ENCODE measurements around the gene ATP1A2.
A peak's percentile ranks its signal among the peaks of the same experiment; 100 is the strongest.

The ATP1A2 gene

GRCh38 chr1:160094806-160095205, 20.8 kb upstream of the ATP1A2 start:
- no peaks in the 10 kb centered on the region for H3K9me3 ChIP-seq (ENCODE audit: control insufficient read depth in 2 of 2, low read length in 2 of 2)
- H3K4me1 ChIP-seq (ENCODE audit: control insufficient read depth, insufficient read depth, low read length) = peaks cover 33% of the 10 kb centered on the region
- H3K9ac ChIP-seq (ENCODE audit: low read length in 2 of 2) = no peak overlapping the region
- peaks cover 24 to 42% of the 10 kb centered on the region in 2 donors for H3K36me3 ChIP-seq (ENCODE audit: control insufficient read depth in 2 of 2, insufficient read depth in 2 of 2, low read length in 2 of 2)
- H3K27me3 ChIP-seq (ENCODE audit: control insufficient read depth in 1 of 2, insufficient read depth in 2 of 2, low read length in 2 of 2) = no peaks in the 10 kb centered on the region
- no peak overlapping the region for H3K4me3 ChIP-seq (ENCODE audit: low read length in 2 of 2)
- no peak overlapping the region for H3K27ac ChIP-seq (ENCODE audit: low read length)

- Histone ChIP-seq H3K9ac (ENCODE audit: low read length in 2 of 2) (peak overlapping the region in 1 of 2 donors; percentile 29), H3K27me3 (ENCODE audit: control insufficient read depth in 1 of 2, insufficient read depth in 2 of 2, low read length in 2 of 2) (no peaks in the 10 kb centered on the region), H3K9me3 (ENCODE audit: control insufficient read depth in 2 of 2, low read length in 2 of 2) (no peaks in the 10 kb centered on the region), H3K4me1 (ENCODE audit: control insufficient read depth, insufficient read depth, low read length) (peaks cover 33% of the 10 kb centered on the region), H3K27ac (ENCODE audit: low read length) (no peak overlapping the region), H3K36me3 (ENCODE audit: control insufficient read depth in 2 of 2, insufficient read depth in 2 of 2, low read length in 2 of 2) (peaks cover 20 to 35% of the 10 kb centered on the region in 2 donors), H3K4me3 (ENCODE audit: low read length in 2 of 2) (no peak overlapping the region)
Measured at GRCh38 chr1:160095382-160096105, 20.0 kb upstream of the ATP1A2 start.

DNA sequence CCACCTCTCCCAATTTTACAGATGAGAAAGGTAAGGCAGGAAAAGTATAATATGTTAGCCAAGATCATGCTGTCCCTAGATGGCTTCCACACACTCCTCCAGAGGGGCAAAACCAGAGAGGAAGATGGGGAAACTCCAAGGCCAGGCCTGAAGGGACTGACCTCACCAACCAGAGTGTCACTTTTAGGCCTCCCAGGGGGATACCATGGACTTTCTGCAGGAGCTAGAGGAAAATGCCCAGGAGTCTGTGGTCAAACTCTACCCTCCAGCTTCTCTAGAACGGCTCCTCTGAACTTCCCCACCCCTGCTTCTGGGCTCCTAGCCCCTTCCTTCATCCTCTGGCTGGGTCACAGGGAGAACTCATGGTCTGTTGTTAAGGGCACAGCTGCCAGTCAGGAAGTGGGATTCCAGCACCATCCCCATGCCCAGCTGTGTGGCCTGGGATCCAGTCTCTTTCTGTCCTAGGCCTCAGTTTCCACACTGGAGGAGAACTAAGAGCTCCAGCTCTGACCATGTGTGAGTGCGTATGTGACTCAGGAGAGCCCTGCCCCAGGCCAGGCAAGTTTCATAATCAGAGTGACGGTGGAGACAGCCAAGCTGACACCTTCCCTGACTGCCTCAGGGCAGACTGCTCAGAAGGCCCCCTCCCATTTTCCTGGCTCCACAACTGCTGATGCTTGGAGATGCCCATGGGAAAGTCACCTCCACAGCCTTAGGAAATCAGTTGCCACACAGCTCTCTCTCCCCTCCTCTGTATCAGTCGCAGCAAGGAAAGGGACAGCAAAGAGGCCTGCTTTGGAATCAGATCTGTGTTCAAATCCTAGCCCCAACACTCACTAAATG, 19.1 kb upstream of the ATP1A2 start:
- no peaks in the 10 kb centered on the region for H3K27me3 ChIP-seq (ENCODE audit: control insufficient read depth in 1 of 2, insufficient read depth in 2 of 2, low read length in 2 of 2)
- H3K27ac ChIP-seq (ENCODE audit: low read length) = no peak overlapping the region
- H3K4me1 ChIP-seq (ENCODE audit: control insufficient read depth, insufficient read depth, low read length) = peaks cover 42% of the 10 kb centered on the region
- H3K36me3 ChIP-seq (ENCODE audit: control insufficient read depth in 2 of 2, insufficient read depth in 2 of 2, low read length in 2 of 2) = peaks cover 18 to 30% of the 10 kb centered on the region in 2 donors
- peak overlapping the region in 1 of 2 donors; percentile 83 for H3K4me3 ChIP-seq (ENCODE audit: low read length in 2 of 2)
- peak overlapping the region; percentile 76 to 78 for H3K9ac ChIP-seq (ENCODE audit: low read length in 2 of 2)
- no peaks in the 10 kb centered on the region for H3K9me3 ChIP-seq (ENCODE audit: control insufficient read depth in 2 of 2, low read length in 2 of 2)

- Histone ChIP-seq H3K9me3 (ENCODE audit: control insufficient read depth in 2 of 2, low read length in 2 of 2) (no peaks in the 10 kb centered on the region), H3K9ac (ENCODE audit: low read length in 2 of 2) (peak overlapping the region; percentile 76 to 78), H3K4me1 (ENCODE audit: control insufficient read depth, insufficient read depth, low read length) (peaks cover 50% of the 10 kb centered on the region), H3K36me3 (ENCODE audit: control insufficient read depth in 2 of 2, insufficient read depth in 2 of 2, low read length in 2 of 2) (peaks cover 12 to 22% of the 10 kb centered on the region in 2 donors), H3K4me3 (ENCODE audit: low read length in 2 of 2) (peak overlapping the region; percentile 68 to 83), H3K27me3 (ENCODE audit: control insufficient read depth in 1 of 2, insufficient read depth in 2 of 2, low read length in 2 of 2) (no peaks in the 10 kb centered on the region), H3K27ac (ENCODE audit: low read length) (no peak overlapping the region)
Measured at GRCh38 chr1:160097151-160097910, 18.2 kb upstream of the ATP1A2 start.

DNA sequence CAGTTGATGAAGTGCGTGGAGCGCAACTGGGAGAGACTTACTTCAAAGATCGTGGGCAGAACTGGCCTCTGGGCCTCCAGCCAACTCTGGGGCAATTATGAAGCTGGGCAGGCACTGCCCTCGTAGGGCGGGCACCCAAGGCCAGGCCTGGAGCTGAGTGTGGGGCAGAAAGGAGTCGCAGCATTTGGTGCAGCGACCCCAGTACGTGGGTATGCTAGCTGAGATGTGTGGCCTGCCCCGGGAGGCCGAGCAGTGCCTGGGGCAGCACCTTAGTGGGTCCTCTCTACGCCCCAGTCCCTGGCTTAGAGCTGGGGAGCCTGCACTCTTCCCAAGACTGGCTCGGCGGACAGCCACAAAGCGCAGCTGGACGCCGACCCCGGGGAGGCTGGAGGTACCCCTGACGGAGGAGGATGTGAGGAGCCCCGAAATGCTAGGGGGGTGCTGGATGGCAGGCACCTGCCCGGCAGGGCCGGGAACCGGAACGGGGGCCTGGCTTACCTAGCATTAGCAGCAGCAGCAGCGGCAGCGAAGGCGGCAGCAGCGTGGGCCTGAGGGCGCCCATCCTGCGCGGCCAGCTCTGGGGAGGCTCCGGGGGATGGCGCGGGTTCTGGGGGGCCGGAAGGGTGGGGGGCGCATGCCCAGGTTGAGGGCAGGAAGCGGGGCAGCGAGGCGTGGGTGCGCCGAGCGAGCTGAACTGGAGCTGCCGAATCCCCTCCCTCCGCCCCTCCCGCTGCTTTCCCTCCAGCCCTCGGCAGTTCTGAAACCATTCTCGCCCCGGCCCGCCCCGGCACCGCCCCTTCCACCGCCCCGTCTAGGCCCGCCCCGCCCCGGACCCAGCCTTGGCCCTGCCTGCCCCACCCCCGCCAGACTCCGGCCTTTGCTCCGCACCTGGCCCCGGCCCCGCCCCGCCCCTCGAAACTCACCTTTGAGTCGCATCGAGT, 17.4 kb upstream of the ATP1A2 start, which contains the start of gene IGSF8:
IGSF8 (minus strand) TSS at position 709 of the 941 bp plus-strand sequence; CDS start at position 562, 147 bp downstream.
- Histone ChIP-seq H3K27me3 (ENCODE audit: control insufficient read depth in 1 of 2, insufficient read depth in 2 of 2, low read length in 2 of 2) (no peaks in the 10 kb centered on the region), H3K27ac (ENCODE audit: low read length) (peak within 1 kb of the TSS; percentile 98), H3K9ac (ENCODE audit: low read length in 2 of 2) (peak within 1 kb of the TSS; percentile 78 to 95), H3K4me3 (ENCODE audit: low read length in 2 of 2) (peak within 1 kb of the TSS; percentile 68 to 83), H3K36me3 (ENCODE audit: control insufficient read depth in 2 of 2, insufficient read depth in 2 of 2, low read length in 2 of 2) (peaks cover 12 to 15% of the 10 kb centered on the region in 2 donors), H3K9me3 (ENCODE audit: control insufficient read depth in 2 of 2, low read length in 2 of 2) (no peaks in the 10 kb centered on the region), H3K4me1 (ENCODE audit: control insufficient read depth, insufficient read depth, low read length) (peaks cover 59% of the 10 kb centered on the region)

GRCh38 chr1:160098852-160099561, 16.6 kb upstream of the ATP1A2 start:
- Histone ChIP-seq H3K9me3 (ENCODE audit: control insufficient read depth in 2 of 2, low read length in 2 of 2) (no peaks in the 10 kb centered on the region), H3K27ac (ENCODE audit: low read length) (peak overlapping the region; percentile 98), H3K9ac (ENCODE audit: low read length in 2 of 2) (peak overlapping the region; percentile 67 to 95), H3K4me1 (ENCODE audit: control insufficient read depth, insufficient read depth, low read length) (peaks cover 61% of the 10 kb centered on the region), H3K27me3 (ENCODE audit: control insufficient read depth in 1 of 2, insufficient read depth in 2 of 2, low read length in 2 of 2) (no peaks in the 10 kb centered on the region), H3K36me3 (ENCODE audit: control insufficient read depth in 2 of 2, insufficient read depth in 2 of 2, low read length in 2 of 2) (peaks cover 7 to 10% of the 10 kb centered on the region in 2 donors), H3K4me3 (ENCODE audit: low read length in 2 of 2) (peak overlapping the region; percentile 37 to 82)

- Histone ChIP-seq H3K9me3 (ENCODE audit: control insufficient read depth in 2 of 2, low read length in 2 of 2) (no peaks in the 10 kb centered on the region), H3K9ac (ENCODE audit: low read length in 2 of 2) (peak overlapping the region; percentile 47 to 67), H3K36me3 (ENCODE audit: control insufficient read depth in 2 of 2, insufficient read depth in 2 of 2, low read length in 2 of 2) (peaks cover 2 to 4% of the 10 kb centered on the region in 2 donors), H3K4me3 (ENCODE audit: low read length in 2 of 2) (no peak overlapping the region), H3K27me3 (ENCODE audit: control insufficient read depth in 1 of 2, insufficient read depth in 2 of 2, low read length in 2 of 2) (no peaks in the 10 kb centered on the region), H3K27ac (ENCODE audit: low read length) (peak overlapping the region; percentile 98), H3K4me1 (ENCODE audit: control insufficient read depth, insufficient read depth, low read length) (peaks cover 67% of the 10 kb centered on the region)
Measured at GRCh38 chr1:160099716-160100375, 15.7 kb upstream of the ATP1A2 start.

GRCh38 chr1:160101037-160101716, 14.4 kb upstream of the ATP1A2 start:
- Histone ChIP-seq H3K4me1 (ENCODE audit: control insufficient read depth, insufficient read depth, low read length) (peaks cover 62% of the 10 kb centered on the region), H3K9me3 (ENCODE audit: control insufficient read depth in 2 of 2, low read length in 2 of 2) (no peaks in the 10 kb centered on the region), H3K4me3 (ENCODE audit: low read length in 2 of 2) (peak overlapping the region in 1 of 2 donors; percentile 62), H3K27me3 (ENCODE audit: control insufficient read depth in 1 of 2, insufficient read depth in 2 of 2, low read length in 2 of 2) (no peaks in the 10 kb centered on the region), H3K36me3 (ENCODE audit: control insufficient read depth in 2 of 2, insufficient read depth in 2 of 2, low read length in 2 of 2) (no peaks in the 10 kb centered on the region), H3K9ac (ENCODE audit: low read length in 2 of 2) (peak overlapping the region; percentile 31 to 62), H3K27ac (ENCODE audit: low read length) (peak overlapping the region; percentile 98)

Data from stomach smooth muscle (tissue), 2 donors.